Measurements from ENCODE around the gene PRC1.
"Not testable (repeated sequence)": the region's sequence is repeated elsewhere in the genome, so short reads cannot be mapped to it uniquely, and the experiment has no call there.

Gene PRC1

GRCh38 chr15:90931575-90931827 is 62.8 kb downstream of the PRC1 start:
- no peak for DNase-seq

- peak in 1 of 2 experiments; percentile 22 for DNase-seq
These were observed 63.3 kb downstream of the PRC1 start for GRCh38 chr15:90930861-90931574.

DNA sequence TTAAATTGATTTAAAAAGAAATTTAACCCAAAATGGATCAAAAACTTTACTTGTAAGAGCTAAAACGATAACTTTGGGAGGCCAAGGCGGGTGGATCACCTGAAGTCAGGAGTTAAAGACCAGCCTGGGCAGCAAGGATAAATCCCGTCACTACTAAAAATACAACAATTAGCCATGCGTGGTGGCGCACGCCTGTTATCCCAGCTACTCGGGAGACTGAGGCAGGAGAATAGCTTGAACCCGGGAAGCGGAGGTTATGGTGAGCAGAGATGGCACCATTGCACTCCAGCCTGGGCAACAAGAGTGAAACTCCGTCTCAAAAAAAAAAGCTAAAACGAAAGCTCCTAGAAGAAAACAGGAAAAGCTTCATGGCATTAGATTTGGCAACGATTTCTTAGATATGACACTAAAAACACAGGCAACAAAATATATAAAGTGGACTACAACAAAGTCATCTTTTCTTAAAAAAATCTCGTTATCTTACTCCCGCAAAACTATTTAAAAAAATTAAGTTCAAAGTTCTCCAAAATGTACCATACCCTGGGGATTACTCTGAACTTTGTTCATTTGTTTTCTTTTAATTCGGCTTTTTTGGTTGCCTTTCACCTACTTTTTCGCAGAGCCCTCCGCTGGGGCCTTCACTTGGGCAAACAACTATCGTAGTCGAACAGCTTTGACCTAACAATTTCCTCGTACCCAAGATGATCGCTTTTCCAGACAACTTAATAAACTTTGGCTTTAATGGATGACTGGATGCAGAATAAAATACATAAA is 64.9 kb downstream of the PRC1 start:
- DNase-seq, result no peak

DNA sequence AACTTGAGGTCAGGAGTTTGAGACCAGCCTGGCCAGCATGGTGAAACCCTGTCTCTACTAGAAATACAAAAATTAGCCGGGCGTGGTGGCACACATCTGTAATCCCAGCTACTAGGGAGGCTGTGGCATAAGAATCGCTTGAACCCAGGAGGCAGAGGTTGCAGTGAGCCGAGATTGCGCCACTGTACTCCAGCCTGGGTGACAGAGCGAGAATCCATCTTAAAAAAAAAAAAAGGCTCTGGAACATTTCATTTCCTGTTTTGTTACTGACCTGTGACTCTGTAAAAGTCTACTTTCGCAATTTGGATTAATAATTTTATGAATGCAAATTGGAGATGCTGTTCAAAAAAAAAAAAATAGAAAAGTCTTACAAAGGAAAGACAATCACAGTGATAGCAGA is 66.2 kb downstream of the PRC1 start:
- not testable (repeated sequence) for DNase-seq

- DNase-seq, result not testable (repeated sequence)
These were observed 67.6 kb downstream of the PRC1 start for GRCh38 chr15:90926766-90927165.

- DNase-seq, result no peak
These were observed 70.0 kb downstream of the PRC1 start for GRCh38 chr15:90924375-90924774.

DNA sequence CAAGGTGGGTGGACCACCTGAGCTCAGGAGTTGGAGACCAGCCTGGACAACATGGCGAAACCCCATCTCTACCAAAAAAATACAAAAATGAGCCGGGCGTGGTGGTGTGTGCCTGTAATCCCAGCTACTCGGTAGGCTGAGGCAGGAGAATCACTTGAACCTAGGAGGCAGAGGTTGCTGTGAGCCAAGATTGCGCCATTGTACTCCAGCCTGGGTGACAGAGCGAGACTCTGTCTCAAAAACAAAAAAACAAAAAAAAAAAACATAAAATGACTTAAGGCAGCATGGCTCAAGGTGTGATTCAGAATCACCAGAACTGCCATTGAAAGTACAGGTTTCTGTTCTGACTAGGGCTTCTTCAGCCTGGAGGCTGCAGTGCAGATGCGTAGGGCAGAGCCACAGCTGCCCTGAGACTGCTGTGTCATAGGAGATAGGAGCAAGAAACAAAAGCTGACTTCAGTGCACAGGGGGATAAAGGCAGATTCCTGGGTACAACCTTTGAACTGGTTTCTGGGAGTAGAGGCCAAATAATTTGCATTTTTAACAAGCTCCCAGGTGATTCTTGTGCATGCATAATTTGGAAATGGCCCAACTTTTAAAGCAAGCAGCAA is 71.5 kb downstream of the PRC1 start:
- DNase-seq, result not testable (repeated sequence)

GRCh38 chr15:90921887-90922286 is 72.4 kb downstream of the PRC1 start:
- no peak for DNase-seq

DNA sequence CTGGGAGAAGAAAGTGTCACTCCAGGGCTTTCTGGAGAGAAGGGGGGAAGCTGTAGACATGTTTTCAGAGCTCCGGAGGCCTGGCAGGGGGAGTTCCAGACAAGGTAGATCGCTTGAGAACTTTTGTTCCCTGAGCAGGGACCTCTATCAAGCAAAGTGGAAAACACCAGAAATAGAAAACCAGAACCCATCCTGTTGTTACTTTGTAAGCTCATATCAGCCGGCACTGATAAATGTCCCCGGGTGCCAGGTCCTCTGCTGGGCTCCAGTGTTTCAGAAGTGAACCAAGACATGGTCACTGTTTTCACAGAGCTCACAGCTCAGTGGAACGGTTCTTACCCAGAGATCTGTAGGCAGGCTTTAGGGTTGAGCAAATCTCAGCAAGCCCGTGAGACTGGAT is 75.5 kb downstream of the PRC1 start:
- no peak for DNase-seq

DNA sequence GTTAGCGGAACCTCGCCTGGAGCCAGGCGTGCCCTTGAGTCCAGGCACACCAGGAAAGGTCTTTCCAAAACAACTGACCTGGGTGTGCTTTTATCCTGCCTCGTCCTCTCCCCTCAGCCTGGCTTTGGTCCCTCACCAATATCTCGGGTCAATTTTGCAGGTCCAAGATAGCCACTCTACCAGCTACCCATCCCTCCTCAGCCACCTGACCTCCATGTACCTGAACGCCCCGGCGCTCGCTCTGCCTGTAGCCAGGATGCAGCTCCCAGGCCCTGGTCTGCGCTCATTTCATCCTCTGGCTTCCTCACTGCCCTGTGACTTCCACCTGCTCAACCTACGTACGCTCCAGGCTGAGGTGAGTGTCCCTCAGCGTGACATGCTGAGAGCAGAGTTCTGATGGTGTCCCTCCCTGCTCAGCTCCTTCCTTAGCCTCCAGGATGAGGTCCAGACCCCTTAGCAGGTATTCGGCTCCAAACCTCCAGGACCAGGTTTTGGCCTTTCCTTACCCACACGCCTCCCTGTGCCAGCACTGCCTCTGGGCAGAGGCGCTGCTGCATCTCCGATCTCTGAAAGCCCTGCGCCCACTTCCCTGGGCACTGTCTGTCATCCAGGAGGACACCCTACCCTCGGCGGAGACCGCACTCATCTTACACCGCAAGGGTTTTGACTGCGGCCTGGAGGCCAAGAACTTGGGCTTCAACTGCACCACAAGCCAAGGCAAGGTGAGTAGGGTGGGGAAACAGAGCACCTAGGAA is 76.1 kb downstream of the PRC1 start:
- DNase-seq, result no peak

DNA sequence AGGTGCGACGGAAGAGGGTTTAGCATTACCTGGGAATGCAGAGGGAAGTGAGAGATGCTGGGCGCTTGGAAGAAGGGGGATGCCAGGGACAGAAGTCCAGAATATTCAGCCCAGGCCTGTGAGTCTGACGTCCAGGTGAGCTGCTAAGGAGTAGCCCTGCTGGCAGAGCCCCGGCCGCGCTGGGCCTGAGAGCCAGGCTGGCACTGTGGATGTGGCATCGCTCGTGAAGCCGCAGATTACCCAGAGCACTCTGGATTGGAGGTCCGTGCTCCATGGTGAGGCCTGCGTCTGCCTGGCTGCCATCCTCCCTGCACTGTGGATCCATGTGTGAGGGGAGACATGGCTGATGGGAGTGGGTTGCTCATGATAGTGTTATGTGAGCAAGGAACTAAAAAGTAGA is 76.8 kb downstream of the PRC1 start:
- no peak for DNase-seq

DNA sequence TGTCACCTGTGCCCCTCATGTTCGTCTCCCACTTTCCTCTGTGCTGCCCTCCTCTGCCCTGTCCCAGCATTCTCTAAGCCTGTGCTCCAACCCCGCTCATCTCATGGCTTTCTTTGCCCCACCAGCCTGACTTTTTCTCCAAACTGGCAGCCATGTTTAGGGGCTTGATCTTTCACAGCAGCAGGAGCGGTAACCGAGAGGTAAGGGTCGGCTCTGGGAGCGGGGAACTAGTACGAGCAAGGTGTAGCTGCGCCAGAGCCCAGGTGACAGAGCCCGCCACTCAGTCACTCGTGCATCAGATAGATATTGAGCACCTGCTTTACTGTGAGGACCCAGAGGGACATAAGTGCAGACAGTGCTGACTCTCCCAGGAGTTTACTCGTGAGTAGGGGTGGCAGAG is 77.9 kb downstream of the PRC1 start:
- DNase-seq, result no peak

Data from AML-193 (cell line).